GM23338 (cell line): ENCODE results near the gene CTU1.

Source experiments
- CREB1 ChIP-seq: fragments of 250-450 bp; sonication (Bioruptor Pico); IDR thresholded peaks from 2 replicates; pipeline ENCODE4 v1.5.0; 2020; ENCODE audit warnings: low read depth, mild to moderate bottlenecking, moderate library complexity
- ETS1 ChIP-seq: IDR thresholded peaks from 2 replicates; pipeline ENCODE4 v1.6.1; 2016; ENCODE audit warnings: antibody characterized with exemption
- EZH2 ChIP-seq: fragments of 200-600 bp; sonication (generic); IDR thresholded peaks from one replicate; pipeline ENCODE4 v1.8.0; 2017; ENCODE audit warnings: antibody characterized with exemption, mild to moderate bottlenecking, low read depth; ENCODE audit not compliant: unreplicated experiment
- EZH2phosphoT487 ChIP-seq: fragments of 200-600 bp; sonication (generic); IDR thresholded peaks from one replicate; pipeline ENCODE4 v1.8.1; 2018; ENCODE audit warnings: antibody characterized with exemption; ENCODE audit not compliant: unreplicated experiment
- JUNB ChIP-seq: IDR thresholded peaks from one replicate; pipeline ENCODE4 v1.6.1; 2016; ENCODE audit warnings: antibody characterized with exemption; ENCODE audit not compliant: unreplicated experiment
- NANOG ChIP-seq: IDR thresholded peaks from 2 replicates; pipeline ENCODE4 v1.6.1; 2016; ENCODE audit warnings: antibody characterized with exemption, borderline replicate concordance
- POLR2AphosphoS5 ChIP-seq: IDR thresholded peaks from 2 replicates; pipeline ENCODE4 v1.6.1; 2016; ENCODE audit warnings: antibody characterized with exemption, low read depth
- STAT1 ChIP-seq: IDR thresholded peaks from one replicate; pipeline ENCODE4 v1.6.1; 2016; ENCODE audit warnings: antibody characterized with exemption; ENCODE audit not compliant: unreplicated experiment
- ZNF114 ChIP-seq: fragments of 250-450 bp; sonication (Bioruptor Pico); IDR thresholded peaks from 2 replicates; pipeline ENCODE4 v1.5.0; 2020; ENCODE audit warnings: mild to moderate bottlenecking, moderate library complexity
- ZNF331 ChIP-seq: fragments of 250-450 bp; sonication (Bioruptor Pico); IDR thresholded peaks from 2 replicates; pipeline ENCODE4 v1.5.0; 2020; ENCODE audit warnings: low read depth, mild to moderate bottlenecking, moderate library complexity
- ZNF462 ChIP-seq: fragments of 250-450 bp; sonication (Bioruptor Pico); IDR thresholded peaks from 2 replicates; pipeline ENCODE4 v1.5.0; 2020; ENCODE audit warnings: mild to moderate bottlenecking, moderate library complexity
- TF ChIP-seq, protein P1 (sequence below), 2 experiments: fragments of 200-600 bp in 1 of 2; sonication (generic) in 1 of 2; conservative IDR thresholded peaks; 2 replicates each; pipeline versions ENCODE4 v1.5.1 to v1.6.1; 2016 to 2017; ENCODE audit warnings: antibody characterized with exemption in 2 of 2, low read depth in 2 of 2, mild to moderate bottlenecking in 2 of 2, moderate library complexity in 1 of 2
- TF ChIP-seq, protein P2 (sequence below): IDR thresholded peaks from one replicate; pipeline ENCODE4 v1.6.1; 2018; ENCODE audit warnings: antibody characterized with exemption; ENCODE audit not compliant: unreplicated experiment

DNA sequence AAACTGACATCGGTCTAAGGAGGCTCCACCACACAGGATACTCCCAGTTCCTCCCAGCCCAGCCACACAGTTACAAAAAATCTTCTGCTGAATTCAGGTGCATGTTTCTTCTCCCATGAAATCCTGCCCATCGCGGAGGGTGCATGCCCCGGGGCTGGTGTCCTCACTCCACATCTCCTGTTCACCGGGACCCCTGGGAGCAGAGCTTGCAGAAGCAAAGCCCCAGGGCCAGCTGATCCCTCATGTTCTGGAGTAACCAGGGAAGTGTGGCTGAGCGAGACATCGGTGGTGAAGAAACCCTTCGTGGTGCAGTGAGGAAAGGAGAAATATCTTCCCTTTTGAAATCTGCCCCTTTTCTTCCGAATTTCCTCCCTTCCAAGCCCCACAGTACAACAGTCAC, 15.6 kb upstream of the CTU1 start:
- TF ChIP-seq, protein P1, sequence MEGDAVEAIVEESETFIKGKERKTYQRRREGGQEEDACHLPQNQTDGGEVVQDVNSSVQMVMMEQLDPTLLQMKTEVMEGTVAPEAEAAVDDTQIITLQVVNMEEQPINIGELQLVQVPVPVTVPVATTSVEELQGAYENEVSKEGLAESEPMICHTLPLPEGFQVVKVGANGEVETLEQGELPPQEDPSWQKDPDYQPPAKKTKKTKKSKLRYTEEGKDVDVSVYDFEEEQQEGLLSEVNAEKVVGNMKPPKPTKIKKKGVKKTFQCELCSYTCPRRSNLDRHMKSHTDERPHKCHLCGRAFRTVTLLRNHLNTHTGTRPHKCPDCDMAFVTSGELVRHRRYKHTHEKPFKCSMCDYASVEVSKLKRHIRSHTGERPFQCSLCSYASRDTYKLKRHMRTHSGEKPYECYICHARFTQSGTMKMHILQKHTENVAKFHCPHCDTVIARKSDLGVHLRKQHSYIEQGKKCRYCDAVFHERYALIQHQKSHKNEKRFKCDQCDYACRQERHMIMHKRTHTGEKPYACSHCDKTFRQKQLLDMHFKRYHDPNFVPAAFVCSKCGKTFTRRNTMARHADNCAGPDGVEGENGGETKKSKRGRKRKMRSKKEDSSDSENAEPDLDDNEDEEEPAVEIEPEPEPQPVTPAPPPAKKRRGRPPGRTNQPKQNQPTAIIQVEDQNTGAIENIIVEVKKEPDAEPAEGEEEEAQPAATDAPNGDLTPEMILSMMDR (conservative IDR thresholded peaks at IDR 0.05; ENCODE audit: low read depth in 2 of 2), result no peak
- no peak for TF ChIP-seq EZH2
- no peak for TF ChIP-seq POLR2AphosphoS5
- TF ChIP-seq EZH2phosphoT487, result no peak
- no peak for TF ChIP-seq ZNF331 (CRISPR knock-in tag)
- TF ChIP-seq, protein P2, sequence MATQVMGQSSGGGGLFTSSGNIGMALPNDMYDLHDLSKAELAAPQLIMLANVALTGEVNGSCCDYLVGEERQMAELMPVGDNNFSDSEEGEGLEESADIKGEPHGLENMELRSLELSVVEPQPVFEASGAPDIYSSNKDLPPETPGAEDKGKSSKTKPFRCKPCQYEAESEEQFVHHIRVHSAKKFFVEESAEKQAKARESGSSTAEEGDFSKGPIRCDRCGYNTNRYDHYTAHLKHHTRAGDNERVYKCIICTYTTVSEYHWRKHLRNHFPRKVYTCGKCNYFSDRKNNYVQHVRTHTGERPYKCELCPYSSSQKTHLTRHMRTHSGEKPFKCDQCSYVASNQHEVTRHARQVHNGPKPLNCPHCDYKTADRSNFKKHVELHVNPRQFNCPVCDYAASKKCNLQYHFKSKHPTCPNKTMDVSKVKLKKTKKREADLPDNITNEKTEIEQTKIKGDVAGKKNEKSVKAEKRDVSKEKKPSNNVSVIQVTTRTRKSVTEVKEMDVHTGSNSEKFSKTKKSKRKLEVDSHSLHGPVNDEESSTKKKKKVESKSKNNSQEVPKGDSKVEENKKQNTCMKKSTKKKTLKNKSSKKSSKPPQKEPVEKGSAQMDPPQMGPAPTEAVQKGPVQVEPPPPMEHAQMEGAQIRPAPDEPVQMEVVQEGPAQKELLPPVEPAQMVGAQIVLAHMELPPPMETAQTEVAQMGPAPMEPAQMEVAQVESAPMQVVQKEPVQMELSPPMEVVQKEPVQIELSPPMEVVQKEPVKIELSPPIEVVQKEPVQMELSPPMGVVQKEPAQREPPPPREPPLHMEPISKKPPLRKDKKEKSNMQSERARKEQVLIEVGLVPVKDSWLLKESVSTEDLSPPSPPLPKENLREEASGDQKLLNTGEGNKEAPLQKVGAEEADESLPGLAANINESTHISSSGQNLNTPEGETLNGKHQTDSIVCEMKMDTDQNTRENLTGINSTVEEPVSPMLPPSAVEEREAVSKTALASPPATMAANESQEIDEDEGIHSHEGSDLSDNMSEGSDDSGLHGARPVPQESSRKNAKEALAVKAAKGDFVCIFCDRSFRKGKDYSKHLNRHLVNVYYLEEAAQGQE, result no peak
- no peak for TF ChIP-seq CREB1 (CRISPR knock-in tag)
- no peak for TF ChIP-seq STAT1
- no peak for TF ChIP-seq NANOG
- no peak for TF ChIP-seq ZNF114
- no peak for TF ChIP-seq JUNB
- TF ChIP-seq ETS1, result no peak
- TF ChIP-seq ZNF462 (CRISPR knock-in tag), result no peak
